HTR-8/SVneo (cell line): ENCODE measurements around the gene OR5J2.
"Not testable (repeated sequence)": the region's sequence is repeated elsewhere in the genome, so short reads cannot be mapped to it uniquely, and the experiment has no call there.

Experiments
- DNase-seq: peaks from one replicate; pipeline ENCODE4 v3.0.0; 2011; ENCODE audit warnings: low spot score, mixed read lengths; ENCODE audit not compliant: insufficient read length
- FAIRE-seq: peaks from 2 replicates; lab custom pipeline; 2011; peaks lifted over from hg19 to GRCh38; lab: Jason Lieb, UNC

The OR5J2 gene

GRCh38 chr11:56176318-56176717, at the start of gene OR5J2:
Gene OR5J2 (plus strand): TSS chr11:56176618. CDS start chr11:56176618, 0 bp downstream.
- DNase-seq (no peak), FAIRE-seq (no peak)

GRCh38 chr11:56140151-56140661, 36.2 kb upstream of the OR5J2 start, which contains the start of gene OR8J3:
Gene OR8J3 (minus strand): TSS chr11:56140201. CDS start chr11:56137718, 2,483 bp downstream.
- no peak for FAIRE-seq
- DNase-seq: no peak

GRCh38 chr11:56143681-56144080, 32.7 kb upstream of the OR5J2 start:
- not testable (repeated sequence) for DNase-seq, FAIRE-seq

- FAIRE-seq: no peak
- no peak for DNase-seq
These were observed 25.0 kb upstream of the OR5J2 start for GRCh38 chr11:56151376-56151775.

- FAIRE-seq (no peak), DNase-seq (no peak)
These were observed 24.1 kb upstream of the OR5J2 start for GRCh38 chr11:56152333-56152732.

GRCh38 chr11:56160217-56160616, 16.2 kb upstream of the OR5J2 start, which contains the start of gene OR8K5:
Gene OR8K5 (minus strand): TSS chr11:56160317. CDS start chr11:56160317, 0 bp downstream.
- no peak for DNase-seq
- FAIRE-seq: no peak

GRCh38 chr11:56163804-56164203, 12.6 kb upstream of the OR5J2 start:
- FAIRE-seq: no peak
- DNase-seq: no peak

GRCh38 chr11:56172256-56172830, 4.1 kb upstream of the OR5J2 start:
- DNase-seq (no peak), FAIRE-seq (no peak)

GRCh38 chr11:56183459-56183858, 7.0 kb downstream of the OR5J2 start:
- no peak for FAIRE-seq
- no peak for DNase-seq

GRCh38 chr11:56188602-56189001, 12.2 kb downstream of the OR5J2 start:
- FAIRE-seq (no peak), DNase-seq (no peak)

- FAIRE-seq (no peak), DNase-seq (no peak)
These were observed 20.3 kb downstream of the OR5J2 start for GRCh38 chr11:56196705-56197104.

GRCh38 chr11:56197367-56197766, 20.9 kb downstream of the OR5J2 start:
- FAIRE-seq: no peak
- DNase-seq: no peak

- DNase-seq: no peak
These were observed 31.4 kb downstream of the OR5J2 start for GRCh38 chr11:56207790-56208189.

GRCh38 chr11:56214537-56214936, 38.1 kb downstream of the OR5J2 start:
- DNase-seq (no peak), FAIRE-seq (no peak)

More at GRCh38 chr11:56207790-56208189, 31.4 kb downstream of the OR5J2 start:
- FAIRE-seq: no peak

GRCh38 chr11:56219735-56220134, 43.3 kb downstream of the OR5J2 start:
- not testable (repeated sequence) for FAIRE-seq, DNase-seq
